Cardiac septum (tissue), 1 donor: ENCODE measurements around the gene AQP7. TPM values are rescaled to one million over a fixed set of nuclear protein-coding genes. Genes with fewer than 3 reads are reported as not detected.

ENCODE experiments used
- DNase-seq: peaks from one replicate; pipeline ENCODE4 v3.0.0-alpha.2; 2020; ENCODE audit warnings: low spot score
- intact Hi-C: fragments of 100-400 bp; cut with DNase I; formaldehyde crosslinking; loops from one replicate; pipeline ENCODE4 v1.14.0; 2022
- total RNA-seq: library from RNA; stranded (reverse); fragmentation: NEBNext Ultra II Directional; extraction: Animal tissue kit (Norgen Biotek cat#: 25700); gene quantifications from one replicate; pipeline ENCODE4 v1.2.1, GENCODE V29; 2021
- donor health status: DM: no; HTN: no; CAD: no.

The AQP7 gene
- total RNA-seq, 1 donor from 2014 or later: 80.4 TPM

GRCh38 chr9:33344145-33344544 is 58.2 kb downstream of the AQP7 start:
- intact Hi-C loops: no loop called here
- no peak for DNase-seq

GRCh38 chr9:33341182-33341581 is 61.2 kb downstream of the AQP7 start:
- intact Hi-C loops: no loop called here
- DNase-seq: no peak

- DNase-seq: no peak
- intact Hi-C loops: no loop called here
Observed at GRCh38 chr9:33340186-33340585, 62.2 kb downstream of the AQP7 start.

Other genes with a start within 250 kb of the AQP7 start
- 35.7 TPM for gene B4GALT1, start 235.2 kb downstream of the AQP7 start, total RNA-seq
- gene SPINK4, start 162.4 kb downstream of the AQP7 start, total RNA-seq: not detected
- 150 TPM for gene BAG1, start 137.9 kb downstream of the AQP7 start, total RNA-seq
- gene CHMP5, start 137.5 kb downstream of the AQP7 start, total RNA-seq: 53.8 TPM
- 38.0 TPM for gene NFX1, start 112.1 kb downstream of the AQP7 start, total RNA-seq
- 7.7 TPM for gene AQP3, start 45.0 kb upstream of the AQP7 start, total RNA-seq
- 16.7 TPM for gene NOL6, start 71.4 kb upstream of the AQP7 start, total RNA-seq
- 2.0 TPM for gene ANKRD18B, start 121.7 kb upstream of the AQP7 start, total RNA-seq